UCSD-AML1 (cell line): ENCODE measurements around the gene EXOC4.
"Not testable (repeated sequence)": the region's sequence is repeated elsewhere in the genome, so short reads cannot be mapped to it uniquely, and the experiment has no call there.

Experiments used
- DNase-seq: peaks from one replicate; lab custom pipeline; 2025; ENCODE audit not compliant: unreplicated experiment; lab: John Stamatoyannopoulos, UW

Gene EXOC4

GRCh38 chr7:134046594-134047128 is 793.8 kb downstream of the EXOC4 start:
- no peak for DNase-seq

DNA sequence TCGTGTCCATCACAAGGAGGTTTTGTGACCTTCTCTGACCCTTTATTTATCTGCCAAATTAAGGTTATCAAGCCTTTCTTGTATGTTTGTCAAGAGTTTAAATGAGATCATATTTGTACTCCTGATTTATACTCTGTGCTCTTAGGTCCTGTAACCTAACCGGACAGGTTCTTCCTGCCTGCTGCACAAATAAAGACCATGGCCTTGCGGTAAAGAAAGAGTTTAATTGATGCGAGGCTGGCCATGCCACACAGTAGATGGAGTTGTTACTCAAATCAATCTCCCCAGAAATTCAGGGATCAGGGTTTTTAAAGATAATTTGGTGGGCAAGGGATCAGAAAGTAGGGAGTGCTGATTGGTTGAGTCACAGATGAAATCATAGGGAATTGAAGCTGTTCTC is 794.8 kb downstream of the EXOC4 start:
- DNase-seq, result no peak

- DNase-seq, result no peak
These were observed 795.3 kb downstream of the EXOC4 start for GRCh38 chr7:134048166-134048565.

DNA sequence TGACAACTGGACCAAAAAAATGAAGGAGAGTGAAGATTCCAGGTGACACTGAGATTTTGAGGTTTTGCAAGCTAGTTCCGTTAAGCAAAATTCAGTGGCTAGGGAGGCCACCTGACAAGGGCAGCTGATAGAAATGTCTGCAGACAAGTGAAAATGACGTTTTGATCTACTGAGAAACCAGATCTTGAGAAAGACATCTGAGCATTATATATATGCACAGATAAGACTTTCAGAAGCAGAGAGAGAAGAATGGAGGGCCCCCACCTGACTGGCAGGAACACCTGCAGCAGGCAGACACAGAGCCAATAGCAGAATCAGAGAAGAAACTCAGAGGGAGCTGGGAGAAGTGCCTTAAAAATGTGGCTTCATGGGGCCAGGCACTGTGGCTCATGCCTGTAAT is 798.1 kb downstream of the EXOC4 start:
- DNase-seq, result no peak

DNA sequence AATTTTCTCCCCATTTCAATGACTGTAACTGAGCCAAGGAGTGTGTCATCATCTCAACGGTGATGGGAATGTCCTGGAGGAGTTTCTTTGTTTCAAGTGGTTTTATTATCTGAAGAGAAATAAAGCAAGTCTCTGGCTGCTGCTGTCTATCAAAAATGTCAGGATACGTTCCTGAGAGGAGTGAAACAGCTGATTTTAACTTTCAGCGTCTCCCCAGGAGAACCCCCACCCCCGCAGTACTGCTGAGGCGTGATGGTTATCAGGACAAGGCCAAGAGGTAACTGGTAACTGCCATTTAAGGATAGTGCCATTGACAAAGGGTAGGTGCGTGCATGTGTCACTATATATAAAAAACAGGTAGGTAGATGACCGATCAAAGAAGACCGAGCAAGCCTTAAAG is 803.9 kb downstream of the EXOC4 start:
- DNase-seq, result no peak

DNA sequence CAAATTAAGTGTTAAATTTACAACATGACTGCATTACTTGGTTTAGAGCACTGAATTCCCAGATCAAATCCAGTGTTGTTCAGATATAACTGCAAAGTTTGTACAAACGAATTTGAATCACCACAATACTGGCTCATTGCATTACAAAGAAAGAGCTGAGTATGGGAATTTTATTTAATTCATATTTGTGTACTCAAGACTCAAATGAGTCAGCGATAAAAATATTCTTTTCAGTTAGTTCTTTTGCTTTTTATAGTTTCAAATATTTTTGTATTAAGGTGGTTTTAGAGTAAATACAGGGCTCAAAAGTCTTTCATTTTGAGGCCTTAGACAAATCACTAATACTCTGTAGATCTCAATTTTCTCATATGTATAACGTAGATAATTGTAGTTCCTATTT is 805.6 kb downstream of the EXOC4 start:
- no peak for DNase-seq

DNA sequence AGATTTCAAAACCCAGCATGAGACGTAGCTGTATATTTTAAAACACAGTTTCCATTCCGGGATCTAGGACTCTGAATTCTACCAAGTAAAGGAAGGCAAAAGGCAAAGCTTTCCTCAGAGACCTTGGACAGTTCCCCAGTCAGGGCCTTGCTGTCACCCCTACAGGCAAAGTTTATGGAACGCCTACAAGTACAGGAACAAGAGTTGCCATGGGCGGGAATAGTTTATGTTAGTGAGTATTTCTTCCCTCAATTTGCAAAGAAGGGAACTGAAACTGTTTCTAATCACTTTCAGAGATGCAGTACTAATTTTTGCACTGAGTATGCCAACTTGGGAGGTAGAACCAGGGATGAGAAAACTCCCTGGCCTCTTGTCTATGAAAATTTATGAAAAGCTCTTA is 806.1 kb downstream of the EXOC4 start:
- no peak for DNase-seq

DNA sequence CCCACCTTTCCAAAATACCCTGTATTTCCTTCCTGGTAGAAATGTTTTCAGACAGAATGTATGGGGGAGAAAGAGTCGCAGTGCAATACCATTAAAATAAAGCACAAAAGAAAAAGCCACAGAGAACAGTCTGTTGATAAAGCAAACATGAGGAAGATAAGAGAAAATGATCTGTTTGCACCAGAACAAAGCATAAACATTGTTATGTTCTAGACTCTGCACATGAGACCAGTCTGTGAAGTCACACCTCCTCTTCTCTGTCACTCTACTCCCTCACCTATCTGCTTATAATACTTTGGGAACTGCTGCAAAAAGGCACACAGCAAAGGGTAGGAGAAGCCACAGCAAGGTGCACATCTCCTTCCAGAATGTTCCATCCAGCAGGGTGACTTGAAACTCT is 807.0 kb downstream of the EXOC4 start:
- DNase-seq, result no peak

- DNase-seq, result no peak
These were observed 808.0 kb downstream of the EXOC4 start for GRCh38 chr7:134060874-134061273.

- no peak for DNase-seq
These were observed 809.6 kb downstream of the EXOC4 start for GRCh38 chr7:134062460-134062859.

- no peak for DNase-seq
These were observed 812.5 kb downstream of the EXOC4 start for GRCh38 chr7:134065415-134065814.

GRCh38 chr7:134067164-134067563 is 814.3 kb downstream of the EXOC4 start:
- DNase-seq, result no peak

DNA sequence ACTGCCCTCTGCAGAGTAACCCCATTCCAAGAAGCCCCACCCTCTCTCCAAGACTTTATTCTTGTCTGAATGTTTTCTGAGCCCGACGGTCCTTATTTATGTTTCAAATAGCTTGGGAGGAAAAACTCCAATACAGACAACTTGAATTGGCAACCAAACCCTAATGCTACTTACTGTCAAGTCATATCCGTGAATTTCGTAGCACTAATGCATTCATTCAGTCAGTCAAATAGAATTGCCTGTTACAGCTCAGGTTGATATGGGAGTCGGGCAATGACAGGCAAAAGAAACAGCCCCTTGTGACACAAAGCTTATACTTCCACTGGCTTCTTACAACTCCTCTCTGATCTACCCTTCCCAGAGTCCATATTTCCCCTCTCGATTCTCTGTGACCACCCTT is 815.8 kb downstream of the EXOC4 start:
- DNase-seq, result no peak

DNA sequence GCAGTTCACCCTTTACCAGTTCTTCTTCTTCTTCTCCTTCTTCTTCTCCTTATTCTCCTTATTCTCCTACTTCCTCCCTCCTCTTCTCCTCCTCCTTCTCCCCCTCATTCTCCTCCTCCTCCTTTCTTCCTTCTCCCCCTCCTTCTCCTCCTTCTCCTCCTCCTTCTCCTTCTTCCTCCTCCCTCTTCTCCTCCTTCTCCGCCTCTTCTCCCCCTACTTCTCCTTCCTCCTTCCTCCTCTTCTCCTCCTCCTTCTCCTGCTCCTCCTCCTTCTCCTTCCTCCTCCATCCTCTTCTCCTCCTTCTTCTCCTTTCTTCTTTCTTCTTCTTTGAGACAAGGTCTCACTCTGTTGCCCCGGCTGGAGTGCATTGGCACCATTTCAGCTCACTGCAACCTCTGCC is 816.3 kb downstream of the EXOC4 start:
- DNase-seq, result no peak

- DNase-seq, result no peak
These were observed 817.8 kb downstream of the EXOC4 start for GRCh38 chr7:134070673-134071072.

- no peak for DNase-seq
These were observed 818.8 kb downstream of the EXOC4 start for GRCh38 chr7:134071355-134072331.

DNA sequence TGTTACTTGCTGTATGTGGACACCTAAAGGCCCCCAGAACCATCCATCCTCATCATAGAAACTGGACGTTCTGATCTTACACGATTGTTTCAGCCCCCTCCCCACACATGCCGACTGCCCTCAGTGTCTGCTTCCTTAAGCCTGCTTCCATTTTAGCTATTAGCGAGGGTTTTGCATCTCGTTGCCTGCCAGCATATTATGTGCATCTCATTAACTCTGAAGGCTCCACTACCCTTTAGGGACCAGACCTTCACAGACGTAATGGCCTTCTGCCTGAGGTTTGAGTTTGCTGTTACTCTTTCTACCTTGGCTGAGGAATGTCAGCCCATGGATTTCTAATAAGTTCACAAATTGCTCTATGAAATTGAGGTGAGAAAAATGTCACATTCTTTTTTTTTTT is 820.4 kb downstream of the EXOC4 start:
- no peak for DNase-seq

DNA sequence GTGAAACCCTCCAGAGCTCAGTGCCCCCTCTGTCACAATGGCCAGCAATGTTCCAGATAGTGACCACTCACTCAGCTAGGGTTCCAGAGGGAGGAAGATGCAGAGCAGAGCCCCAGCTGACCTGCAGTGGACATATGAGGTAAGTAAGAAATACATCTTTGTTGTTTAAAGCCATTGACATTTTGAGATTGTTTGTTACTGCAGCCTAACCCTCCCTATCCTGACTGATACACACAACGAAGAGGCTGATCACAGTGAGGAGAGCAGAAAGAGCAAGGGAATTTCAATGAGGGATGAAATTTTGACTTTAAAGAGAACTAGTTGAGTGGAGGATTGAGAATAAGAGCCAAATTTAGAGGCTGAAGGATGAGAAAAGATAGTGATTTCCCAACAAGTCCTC is 822.9 kb downstream of the EXOC4 start:
- no peak for DNase-seq

DNA sequence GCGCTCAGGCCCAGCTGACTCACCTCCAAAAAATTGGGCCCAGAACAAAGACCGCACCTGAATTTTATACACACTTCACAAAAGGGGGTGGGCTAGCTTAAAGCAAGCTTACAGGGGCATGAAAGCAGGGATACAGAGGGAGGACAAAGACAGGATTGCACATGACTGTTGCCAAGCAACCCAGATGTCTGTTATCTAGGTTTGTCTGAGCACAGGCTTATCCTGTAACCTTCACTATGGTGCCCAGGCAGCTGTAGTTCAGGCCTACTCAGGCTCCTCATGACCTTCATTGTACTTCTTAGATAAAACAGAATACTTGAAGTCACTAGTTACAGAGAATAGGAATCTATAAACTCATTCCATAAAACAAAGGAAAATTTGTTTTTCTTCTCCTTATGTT is 824.7 kb downstream of the EXOC4 start:
- not testable (repeated sequence) for DNase-seq

DNA sequence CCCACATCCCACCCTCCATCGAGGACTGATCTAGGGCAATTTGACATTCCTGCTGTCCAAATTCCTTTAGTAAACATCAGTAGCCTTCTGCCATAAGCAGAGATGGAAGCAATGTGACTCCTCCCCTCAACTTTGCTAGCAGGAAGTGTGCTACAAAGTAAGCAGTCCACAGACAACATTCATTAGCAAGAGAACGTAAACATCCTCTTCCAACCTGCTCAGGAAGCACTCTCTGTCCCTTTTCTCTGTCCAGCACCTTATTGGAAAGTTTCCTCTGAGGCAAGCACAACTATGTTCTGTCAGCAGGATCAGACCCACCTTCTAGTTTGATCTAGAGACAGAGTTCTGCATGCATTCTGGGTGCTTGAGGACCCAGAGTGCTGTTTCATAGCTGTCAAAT is 826.1 kb downstream of the EXOC4 start:
- no peak for DNase-seq

DNA sequence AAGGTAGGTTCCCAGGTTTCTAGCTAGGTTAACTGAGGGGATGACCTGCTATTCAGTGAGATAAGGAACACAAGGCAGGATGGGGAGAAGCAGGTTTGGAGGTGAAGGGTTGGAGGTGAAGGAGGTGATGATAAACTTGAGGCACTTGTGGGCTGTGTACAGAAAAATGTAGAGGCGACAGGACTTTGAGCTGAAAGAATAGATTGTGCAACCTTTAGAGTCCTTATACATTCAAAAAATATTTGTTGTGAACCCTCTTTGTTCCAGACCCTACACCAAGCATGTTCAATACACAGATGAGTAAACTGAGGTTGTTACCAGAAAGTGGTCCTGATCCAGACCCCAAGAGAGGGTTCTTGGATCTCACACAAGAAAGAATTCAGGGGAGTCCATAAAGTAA is 828.8 kb downstream of the EXOC4 start:
- DNase-seq, result no peak

- no peak for DNase-seq
These were observed 831.0 kb downstream of the EXOC4 start for GRCh38 chr7:134083766-134084487.
